SIG-M5 (cell line): ENCODE data around the gene APBA2.
"Not testable (repeated sequence)": the region's sequence is repeated elsewhere in the genome, so short reads cannot be mapped to it uniquely, and the experiment has no call there.

Experiments used
- DNase-seq: peaks from one replicate; lab custom pipeline; 2025; lab: John Stamatoyannopoulos, UW

APBA2 gene

GRCh38 chr15:29086891-29087290 lies 201.1 kb downstream of the APBA2 start:
- no peak for DNase-seq

GRCh38 chr15:29087521-29088285 lies 201.9 kb downstream of the APBA2 start:
- no peak for DNase-seq

GRCh38 chr15:29088666-29089065 lies 202.9 kb downstream of the APBA2 start:
- DNase-seq = no peak

GRCh38 chr15:29089731-29090616 lies 204.2 kb downstream of the APBA2 start:
- no peak for DNase-seq

GRCh38 chr15:29090617-29091466 lies 205.1 kb downstream of the APBA2 start:
- DNase-seq = no peak

- no peak for DNase-seq
Observed at GRCh38 chr15:29091666-29092065, 205.9 kb downstream of the APBA2 start.

- DNase-seq = no peak
Observed at GRCh38 chr15:29092376-29093064, 206.7 kb downstream of the APBA2 start.

GRCh38 chr15:29093065-29093435 lies 207.3 kb downstream of the APBA2 start:
- DNase-seq = no peak

GRCh38 chr15:29093696-29094343 lies 208.0 kb downstream of the APBA2 start:
- no peak for DNase-seq

GRCh38 chr15:29094711-29095110 lies 208.9 kb downstream of the APBA2 start:
- DNase-seq = no peak

- DNase-seq = no peak
Observed at GRCh38 chr15:29095746-29096145, 210.0 kb downstream of the APBA2 start.

GRCh38 chr15:29097168-29097567 lies 211.4 kb downstream of the APBA2 start:
- no peak for DNase-seq

GRCh38 chr15:29097971-29098370 lies 212.2 kb downstream of the APBA2 start:
- no peak for DNase-seq

- DNase-seq = no peak
Observed at GRCh38 chr15:29098652-29099051, 212.9 kb downstream of the APBA2 start.

- DNase-seq = no peak
Observed at GRCh38 chr15:29099131-29099880, 213.5 kb downstream of the APBA2 start.

GRCh38 chr15:29100486-29101000 lies 214.8 kb downstream of the APBA2 start:
- no peak for DNase-seq

GRCh38 chr15:29101491-29101890 lies 215.7 kb downstream of the APBA2 start:
- DNase-seq = no peak

- not testable (repeated sequence) for DNase-seq
Observed at GRCh38 chr15:29102173-29102794, 216.5 kb downstream of the APBA2 start.

GRCh38 chr15:29102911-29103823 lies 217.4 kb downstream of the APBA2 start:
- no peak for DNase-seq
